Transverse colon (tissue), 4 donors: Measurements from ENCODE around the gene RABL6. TPM values are rescaled to one million over a fixed set of nuclear protein-coding genes. Genes with fewer than 3 reads are reported as not detected.
A peak's percentile ranks its signal among the peaks of the same experiment; 100 is the strongest.

Experiments used
- DNase-seq: peaks from one replicate; pipeline ENCODE4 v3.0.0-alpha.2; 2019
- H3K27ac ChIP-seq, 4 donors: fragments of 200-600 bp; sonication (generic); 2 replicates each; pipeline ENCODE4 v1.5.1; 2016 to 2018; ENCODE audit warnings: inconsistent platforms in 4 of 4
- H3K27me3 ChIP-seq: fragments of 200-600 bp; sonication (generic); 2 replicates; pipeline ENCODE4 v1.5.1; 2017; ENCODE audit warnings: inconsistent platforms
- H3K36me3 ChIP-seq, 4 donors: fragments of 200-600 bp; sonication (generic); 2 replicates each; pipeline ENCODE4 v1.5.1; 2017 to 2019; ENCODE audit warnings: inconsistent platforms in 4 of 4
- H3K4me1 ChIP-seq, 4 donors: fragments of 200-600 bp; sonication (generic); 2 replicates each; pipeline ENCODE4 v1.5.1; 2017 to 2020; ENCODE audit warnings: inconsistent platforms in 4 of 4
- H3K4me3 ChIP-seq, 4 donors: fragments of 200-600 bp; sonication (generic); 1 replicate in 1 of 4; 2 replicates in 3 of 4; pipeline versions ENCODE4 v1.5.1 to v1.6.1; 2017 to 2019; ENCODE audit warnings: inconsistent platforms in 4 of 4
- H3K9me3 ChIP-seq, 2 donors: fragments of 200-600 bp; sonication (generic); 2 replicates each; pipeline ENCODE4 v1.5.1; 2017 to 2019; ENCODE audit warnings: inconsistent platforms in 2 of 2
- CTCF ChIP-seq, 5 experiments: fragments of 200-600 bp in 3 of 5; fragments of 450-650 bp in 2 of 5; sonication (generic) in 3 of 5; IDR thresholded peaks; 1 replicate in 2 of 5; 2 replicates in 3 of 5; pipeline ENCODE4 v1.5.1; 2016 to 2017; ENCODE audit warnings: antibody characterized with exemption in 5 of 5, inconsistent platforms in 3 of 5, mild to moderate bottlenecking in 2 of 5, moderate library complexity in 1 of 5
- EP300 ChIP-seq: sonication (generic); formaldehyde crosslinking; IDR thresholded peaks from one replicate; pipeline ENCODE4 v1.6.1; 2017; ENCODE audit warnings: antibody characterized with exemption, low read depth
- POLR2A ChIP-seq: fragments of 450-650 bp; IDR thresholded peaks from one replicate; pipeline ENCODE4 v1.6.1; 2016; ENCODE audit warnings: antibody characterized with exemption, mild to moderate bottlenecking, moderate library complexity
- POLR2AphosphoS5 ChIP-seq, 3 donors: sonication (generic); formaldehyde crosslinking; IDR thresholded peaks; one replicate each; pipeline ENCODE4 v1.6.1; 2016; ENCODE audit warnings: antibody characterized with exemption in 3 of 3
- WGBS, 2 donors: methylation state at CpG; one replicate each; pipeline ENCODE4 v1.1.5; 2018; ENCODE audit warnings: low coverage in 1 of 2; 5-methylcytosine and 5-hydroxymethylcytosine counted together
- in situ Hi-C, 4 donors: fragments of 200-750 bp; cut with MboI; loops; one replicate each; pipeline versions ENCODE4 v1.15.0 to v1.15.1; 2017; ENCODE audit warnings: low sequenced_read_pairs in 3 of 4, low pct_ligation_motif_present in 1 of 4, low pct_unique_long_range_greater_than_20kb in 1 of 4
- intact Hi-C: fragments of 100-400 bp; cut with DNase I; formaldehyde crosslinking; loops from one replicate; pipeline ENCODE4 v1.15.1; 2023; ENCODE audit warnings: low total_unique reads
- total RNA-seq, 4 donors: library from RNA; depleted of rRNA; stranded (reverse); fragments of >200 nt; gene quantifications; one replicate each; pipeline ENCODE4 v1.1.0, GENCODE V29; 2016

The RABL6 gene
- total RNA-seq, 4 donors from 2014 or later = 71.3 to 227 (median 160) TPM

DNA sequence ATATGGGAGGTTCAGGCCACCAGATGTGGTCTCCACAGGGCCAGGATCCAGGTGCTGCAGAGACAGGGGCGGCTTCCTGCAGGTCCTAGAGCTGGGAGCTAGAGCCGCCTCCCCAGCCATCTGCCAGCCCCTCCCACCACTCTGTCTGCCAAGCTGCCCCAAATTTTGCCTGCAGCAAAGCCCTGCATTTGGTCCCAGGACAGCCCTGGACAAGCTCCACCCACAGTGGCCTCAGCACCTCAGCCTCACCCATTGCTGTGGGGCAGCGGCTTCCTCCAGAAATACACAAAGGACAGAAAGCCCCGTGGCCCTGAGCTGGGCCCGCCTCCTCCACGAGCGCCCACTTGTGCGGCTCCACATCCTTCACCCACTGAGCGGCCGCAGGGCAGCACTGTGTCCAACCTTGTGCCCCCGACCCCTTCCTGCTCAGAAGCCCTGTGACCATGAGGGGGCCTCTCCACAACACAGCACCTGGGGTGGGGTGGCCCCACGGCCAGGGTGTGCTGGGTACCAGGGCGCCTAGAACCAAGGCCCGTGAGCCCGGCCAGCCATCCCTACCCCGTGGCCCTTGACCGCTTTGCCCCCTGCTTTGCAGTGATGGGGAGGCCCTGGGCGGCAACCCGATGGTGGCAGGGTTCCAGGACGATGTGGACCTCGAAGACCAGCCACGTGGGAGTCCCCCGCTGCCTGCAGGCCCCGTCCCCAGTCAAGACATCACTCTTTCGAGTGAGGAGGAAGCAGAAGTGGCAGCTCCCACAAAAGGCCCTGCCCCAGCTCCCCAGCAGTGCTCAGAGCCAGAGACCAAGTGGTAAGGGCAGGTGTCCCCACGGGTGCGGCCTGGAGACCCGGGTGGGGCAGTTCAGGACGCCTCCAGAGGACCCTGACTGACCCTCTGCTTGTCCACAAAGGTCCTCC lies 30.8 kb downstream of the RABL6 start:
- Histone ChIP-seq H3K4me1 (peaks cover 22 to 43% (median 41%) of the 10 kb centered on the region in 4 donors), H3K27ac (no peak overlapping the region), H3K9me3 (no peaks in the 10 kb centered on the region), H3K36me3 (peaks cover 0 to 5% (median 0%) of the 10 kb centered on the region in 4 donors), H3K4me3 (no peak overlapping the region), H3K27me3 (peaks cover 6% of the 10 kb centered on the region)
- in situ Hi-C loops = no loop called here
- no peak for DNase-seq
- intact Hi-C loops = no loop called here
- TF ChIP-seq POLR2A (no peak), CTCF (IDR thresholded peaks at IDR 0.05) (no peak), EP300 (no peak), POLR2AphosphoS5 (IDR thresholded peaks at IDR 0.05) (no peak)
- WGBS, 2 donors = 84% methylated on average over 29 of the region's 29 CpGs; no CpG with 5 or more reads in 1 of the 2 donors

- Histone ChIP-seq H3K9me3 (no peaks in the 10 kb centered on the region), H3K4me1 (peaks cover 29 to 51% (median 49%) of the 10 kb centered on the region in 4 donors), H3K36me3 (peaks cover 0 to 5% (median 0%) of the 10 kb centered on the region in 4 donors), H3K27ac (peak overlapping the region in 3 of 4 donors; percentile 71 to 89 (median 80)), H3K27me3 (peaks cover 15% of the 10 kb centered on the region), H3K4me3 (no peak overlapping the region)
- 86% methylated on average over 30 of the region's 36 CpGs; no CpG with 5 or more reads in 1 of the 2 donors for WGBS, 2 donors
- DNase-seq = no peak
- in situ Hi-C loops (no loop called here), intact Hi-C loops (no loop called here)
- TF ChIP-seq POLR2A (no peak), EP300 (no peak), CTCF (IDR thresholded peaks at IDR 0.05) (no peak), POLR2AphosphoS5 (IDR thresholded peaks at IDR 0.05) (no peak)
These were observed 31.7 kb downstream of the RABL6 start for GRCh38 chr9:136839229-136840139.

GRCh38 chr9:136840140-136840876 lies 32.6 kb downstream of the RABL6 start:
- Histone ChIP-seq H3K27me3 (peaks cover 20% of the 10 kb centered on the region), H3K4me1 (peaks cover 29 to 51% (median 50%) of the 10 kb centered on the region in 4 donors), H3K27ac (peak overlapping the region; percentile 71 to 89 (median 79)), H3K9me3 (no peaks in the 10 kb centered on the region), H3K4me3 (no peak overlapping the region), H3K36me3 (peaks cover 0 to 5% (median 0%) of the 10 kb centered on the region in 4 donors)
- DNase-seq = no peak
- 20 to 63% methylated on average over 1 to 25 of the region's 32 CpGs for WGBS, 2 donors
- in situ Hi-C loops = no loop called here
- TF ChIP-seq EP300 (no peak), POLR2AphosphoS5 (IDR thresholded peaks at IDR 0.05) (no peak), CTCF (IDR thresholded peaks at IDR 0.05) (no peak), POLR2A (no peak)
- intact Hi-C loops = no loop called here
